Upper lobe of left lung (tissue), 6 donors: ENCODE data around the gene STOX2. TPM values are rescaled to one million over a fixed set of nuclear protein-coding genes. Genes with fewer than 3 reads are reported as not detected.
A peak's percentile ranks its signal among the peaks of the same experiment; 100 is the strongest.

Source experiments
- ATAC-seq, 2 donors: fragments of 200-7000 bp; cut with Tn5 transposase; one replicate each; pipeline ENCODE4 v1.9.1; 2022; ENCODE audit warnings: mild to moderate bottlenecking in 2 of 2, moderate library complexity in 2 of 2; ENCODE audit not compliant: low FRiP score in 2 of 2
- DNase-seq, 2 donors: peaks; one replicate each; pipeline ENCODE4 v3.0.0-alpha.2; 2019 to 2020
- H3K27ac ChIP-seq, 4 donors: fragments of 200-600 bp; sonication (generic); one replicate each; pipeline ENCODE4 v1.5.1; 2016 to 2019
- H3K27me3 ChIP-seq, 4 donors: fragments of 200-600 bp; sonication (generic); one replicate each; pipeline ENCODE4 v1.5.1; 2017 to 2019
- H3K36me3 ChIP-seq, 4 donors: fragments of 200-600 bp; sonication (generic); one replicate each; pipeline ENCODE4 v1.5.1; 2016 to 2019
- H3K4me1 ChIP-seq, 4 donors: fragments of 200-600 bp; sonication (generic); one replicate each; pipeline ENCODE4 v1.5.1; 2018 to 2019
- H3K4me3 ChIP-seq, 4 donors: fragments of 200-600 bp; sonication (generic); one replicate each; pipeline ENCODE4 v1.5.1; 2017 to 2019; ENCODE audit warnings: mild to moderate bottlenecking in 2 of 4, moderate library complexity in 1 of 4
- H3K9me3 ChIP-seq, 4 donors: fragments of 200-600 bp; sonication (generic); one replicate each; pipeline ENCODE4 v1.5.1; 2018 to 2019
- CTCF ChIP-seq, 6 experiments: fragments of 450-650 bp in 4 of 6; fragments of 200-600 bp in 2 of 6; sonication (generic) in 2 of 6; IDR thresholded peaks; one replicate each; pipeline ENCODE4 v1.5.1; 2016 to 2019; ENCODE audit warnings: antibody characterized with exemption in 6 of 6
- EP300 ChIP-seq, 4 donors: sonication (generic); formaldehyde crosslinking; IDR thresholded peaks; one replicate each; pipeline ENCODE4 v1.5.1; 2017; ENCODE audit warnings: antibody characterized with exemption in 4 of 4, control low read depth in 2 of 4
- POLR2A ChIP-seq, 4 donors: fragments of 450-650 bp; IDR thresholded peaks; one replicate each; pipeline ENCODE4 v1.5.1; 2016 to 2017; ENCODE audit warnings: antibody characterized with exemption in 4 of 4, mild to moderate bottlenecking in 2 of 4
- POLR2AphosphoS5 ChIP-seq, 2 donors: sonication (generic); formaldehyde crosslinking; IDR thresholded peaks; one replicate each; pipeline ENCODE4 v1.5.1; 2017; ENCODE audit warnings: antibody characterized with exemption in 2 of 2
- WGBS, 2 donors: methylation state at CpG; one replicate each; pipeline ENCODE4 v1.1.5; 2017 to 2018; 5-methylcytosine and 5-hydroxymethylcytosine counted together
- total RNA-seq, 6 donors: library from RNA; depleted of rRNA in 4 of 6; stranded (reverse); fragments of >200 nt in 4 of 6; gene quantifications; one replicate each; pipeline versions ENCODE4 v1.1.0 to v1.2.1, GENCODE V29; 2016 to 2021
- donor health status: DM: no; HTN: no; CAD: no; lungs with moderate emphysema.
- donor health status: DM: no; HTN: yes; CAD: no; lungs with severe emphysema.

Gene STOX2
- total RNA-seq, 6 donors from 2014 or later = 10.1 to 49.2 (median 24.1) TPM

- no peaks in the 10 kb centered on the region for H3K9me3 ChIP-seq
- peak overlapping the region in 1 of 4 donors; percentile 70 for H3K4me3 ChIP-seq
- TF ChIP-seq EP300 (IDR thresholded peaks at IDR 0.05) = no peak
- no peak for TF ChIP-seq POLR2AphosphoS5 (IDR thresholded peaks at IDR 0.05)
- no peak for TF ChIP-seq CTCF (IDR thresholded peaks at IDR 0.05)
- no peak for TF ChIP-seq POLR2A (IDR thresholded peaks at IDR 0.05)
- H3K36me3 ChIP-seq = no peaks in the 10 kb centered on the region
- peaks cover 0 to 9% (median 3%) of the 10 kb centered on the region in 4 donors for H3K27me3 ChIP-seq
- no peak for ATAC-seq
- WGBS, 2 donors = 81 to 84% methylated on average over 10 of the region's 10 CpGs
- no peak overlapping the region for H3K27ac ChIP-seq
- no peak for DNase-seq
- peaks cover 13 to 30% (median 24%) of the 10 kb centered on the region in 4 donors for H3K4me1 ChIP-seq
Measured at GRCh38 chr4:183907871-183908683, 3.0 kb downstream of the STOX2 start.

GRCh38 chr4:183909187-183909586 is 4.1 kb downstream of the STOX2 start:
- peaks cover 0 to 9% (median 3%) of the 10 kb centered on the region in 4 donors for H3K27me3 ChIP-seq
- no peaks in the 10 kb centered on the region for H3K9me3 ChIP-seq
- H3K27ac ChIP-seq = no peak overlapping the region
- DNase-seq = no peak
- peaks cover 13 to 30% (median 24%) of the 10 kb centered on the region in 4 donors for H3K4me1 ChIP-seq
- TF ChIP-seq CTCF (IDR thresholded peaks at IDR 0.05) (no peak), POLR2AphosphoS5 (IDR thresholded peaks at IDR 0.05) (no peak), POLR2A (IDR thresholded peaks at IDR 0.05) (no peak), EP300 (IDR thresholded peaks at IDR 0.05) (no peak)
- H3K36me3 ChIP-seq = no peaks in the 10 kb centered on the region
- no peak overlapping the region for H3K4me3 ChIP-seq
- no peak for ATAC-seq

GRCh38 chr4:183909801-183910200 is 4.7 kb downstream of the STOX2 start:
- H3K4me1 ChIP-seq = peaks cover 13 to 26% (median 23%) of the 10 kb centered on the region in 4 donors
- H3K27ac ChIP-seq = no peak overlapping the region
- no peak for DNase-seq
- no peak overlapping the region for H3K4me3 ChIP-seq
- WGBS, 2 donors = 83 to 98% methylated on average over 5 of the region's 5 CpGs
- no peaks in the 10 kb centered on the region for H3K36me3 ChIP-seq
- H3K9me3 ChIP-seq = no peaks in the 10 kb centered on the region
- H3K27me3 ChIP-seq = peaks cover 0 to 9% (median 3%) of the 10 kb centered on the region in 4 donors
- ATAC-seq = no peak
- no peak for TF ChIP-seq POLR2AphosphoS5 (IDR thresholded peaks at IDR 0.05)
- TF ChIP-seq POLR2A (IDR thresholded peaks at IDR 0.05) = no peak
- TF ChIP-seq EP300 (IDR thresholded peaks at IDR 0.05) = no peak
- TF ChIP-seq CTCF (IDR thresholded peaks at IDR 0.05) = no peak

- no peak for ATAC-seq
Measured at GRCh38 chr4:183912585-183912984, 7.5 kb downstream of the STOX2 start.

More at GRCh38 chr4:183912585-183912984, 7.5 kb downstream of the STOX2 start:
- no peaks in the 10 kb centered on the region for H3K36me3 ChIP-seq
- TF ChIP-seq CTCF (IDR thresholded peaks at IDR 0.05) (no peak), POLR2AphosphoS5 (IDR thresholded peaks at IDR 0.05) (no peak), EP300 (IDR thresholded peaks at IDR 0.05) (no peak), POLR2A (IDR thresholded peaks at IDR 0.05) (no peak)
- 89 to 95% methylated on average over 8 of the region's 8 CpGs for WGBS, 2 donors
- no peaks in the 10 kb centered on the region for H3K27me3 ChIP-seq
- H3K4me1 ChIP-seq = no peaks in the 10 kb centered on the region
- no peak for DNase-seq
- H3K27ac ChIP-seq = no peak overlapping the region
- no peaks in the 10 kb centered on the region for H3K9me3 ChIP-seq
- H3K4me3 ChIP-seq = no peak overlapping the region
